Fibroblast of skin of right quadriceps (primary cell): Measurements from ENCODE around the gene CYBA.

Experiments used
- DNase-seq: peaks from one replicate; pipeline ENCODE4 v3.0.0-alpha.2; 2013

The CYBA gene

GRCh38 chr16:88659160-88659559 lies 8.3 kb upstream of the CYBA start:
- DNase-seq = no peak

DNA sequence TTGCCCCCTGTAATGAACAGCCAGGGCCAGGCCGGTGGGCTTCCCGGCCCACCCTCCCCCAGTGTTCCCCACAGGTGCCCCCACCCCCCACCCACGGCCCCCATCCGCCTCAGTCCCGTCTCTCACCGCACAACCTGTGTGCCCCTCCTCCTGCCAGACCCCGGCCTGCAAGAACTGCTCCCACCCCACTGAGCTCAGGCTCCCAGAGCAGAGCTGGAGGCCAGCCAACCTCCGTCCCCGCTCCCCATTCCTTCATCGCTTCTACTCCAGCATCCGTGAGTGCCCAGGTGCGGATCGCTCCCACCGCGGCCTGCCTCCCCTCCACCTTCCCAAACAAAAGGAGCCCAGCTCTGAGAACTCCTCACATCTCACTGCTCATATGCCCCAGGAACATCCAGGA lies 7.9 kb upstream of the CYBA start:
- DNase-seq = no peak

DNA sequence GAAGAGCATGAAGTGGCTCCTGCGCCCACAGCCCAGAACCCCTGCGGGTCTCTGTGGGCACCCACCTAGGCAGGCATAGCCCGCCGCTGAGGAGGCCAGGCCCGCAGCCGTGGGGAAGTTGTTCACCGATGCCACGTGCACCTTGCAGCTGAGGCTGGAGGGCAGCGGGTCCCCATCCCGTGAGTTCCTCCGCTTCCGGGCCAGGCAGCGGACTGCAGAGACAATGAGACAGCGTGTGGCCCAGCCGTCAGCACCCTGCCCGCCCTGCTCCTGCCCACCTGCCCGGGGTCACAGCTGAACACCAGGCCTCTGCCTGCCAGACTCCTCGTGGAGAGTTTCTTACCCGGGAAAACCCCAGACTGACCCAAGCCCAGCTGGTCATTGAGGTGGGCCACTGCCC lies 6.5 kb upstream of the CYBA start:
- DNase-seq = no peak

- no peak for DNase-seq
Measured at GRCh38 chr16:88656291-88656980, 5.6 kb upstream of the CYBA start.

DNA sequence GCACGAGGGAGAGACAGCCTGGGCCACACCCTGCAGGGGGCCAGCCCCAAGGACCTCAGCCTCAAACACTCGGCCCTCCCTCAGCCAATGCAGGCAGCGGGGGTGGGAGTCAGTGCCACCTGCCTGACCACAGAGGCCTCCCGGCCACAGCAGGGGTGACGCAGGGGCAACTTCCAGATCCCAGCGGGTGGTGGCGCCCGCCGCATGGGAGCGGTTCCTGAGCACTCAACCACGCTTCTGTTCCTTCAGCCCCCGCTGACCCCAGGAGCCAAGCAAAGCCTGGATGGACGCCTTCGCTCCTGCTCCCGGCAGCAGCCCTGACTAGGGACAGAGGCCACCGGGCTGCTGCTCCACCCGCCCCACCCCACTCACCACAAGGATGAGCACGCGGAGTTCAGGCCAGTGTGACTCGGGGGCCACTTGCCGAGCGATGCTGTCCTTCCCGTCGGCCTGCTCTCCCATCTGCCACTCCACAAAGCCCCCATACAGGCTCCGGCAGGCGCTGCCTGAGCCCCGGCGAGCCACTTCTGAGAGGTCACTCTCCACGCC lies 5.0 kb upstream of the CYBA start:
- DNase-seq = no peak

DNA sequence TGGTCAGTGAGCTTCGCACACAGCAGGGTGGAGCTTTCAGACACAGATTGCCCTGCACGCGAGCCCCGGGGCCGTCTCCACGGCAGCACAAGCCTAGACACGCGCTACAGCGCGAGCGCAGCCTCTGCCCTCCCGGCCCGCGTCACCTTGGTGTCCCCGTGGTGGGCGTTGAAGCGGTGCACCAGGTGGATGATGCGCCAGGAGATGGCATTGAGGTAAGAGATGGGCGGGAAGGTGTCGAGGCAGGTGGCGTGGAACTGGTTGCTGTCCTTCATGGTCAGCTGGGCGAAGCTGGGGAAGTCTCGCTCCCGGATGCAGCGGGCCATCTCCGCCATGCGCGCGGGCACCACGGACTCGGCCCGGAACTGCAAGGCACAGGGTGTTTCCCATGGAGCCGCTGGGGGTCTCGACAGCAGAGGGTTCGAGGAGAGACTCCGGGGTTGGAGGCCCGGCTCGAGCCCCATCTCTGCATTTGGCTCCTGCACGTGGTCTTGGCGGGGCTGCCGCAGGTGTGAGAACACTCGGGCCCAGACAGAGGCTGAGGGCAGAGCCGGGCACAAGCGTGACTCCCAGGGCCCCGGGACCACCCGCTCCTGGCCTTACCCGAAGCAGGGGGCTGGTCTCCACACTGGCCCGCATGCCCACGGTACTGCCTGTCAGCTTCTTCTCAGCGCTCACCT lies 4.3 kb upstream of the CYBA start:
- no peak for DNase-seq

- no peak for DNase-seq
Measured at GRCh38 chr16:88654363-88655052, 3.7 kb upstream of the CYBA start.

DNA sequence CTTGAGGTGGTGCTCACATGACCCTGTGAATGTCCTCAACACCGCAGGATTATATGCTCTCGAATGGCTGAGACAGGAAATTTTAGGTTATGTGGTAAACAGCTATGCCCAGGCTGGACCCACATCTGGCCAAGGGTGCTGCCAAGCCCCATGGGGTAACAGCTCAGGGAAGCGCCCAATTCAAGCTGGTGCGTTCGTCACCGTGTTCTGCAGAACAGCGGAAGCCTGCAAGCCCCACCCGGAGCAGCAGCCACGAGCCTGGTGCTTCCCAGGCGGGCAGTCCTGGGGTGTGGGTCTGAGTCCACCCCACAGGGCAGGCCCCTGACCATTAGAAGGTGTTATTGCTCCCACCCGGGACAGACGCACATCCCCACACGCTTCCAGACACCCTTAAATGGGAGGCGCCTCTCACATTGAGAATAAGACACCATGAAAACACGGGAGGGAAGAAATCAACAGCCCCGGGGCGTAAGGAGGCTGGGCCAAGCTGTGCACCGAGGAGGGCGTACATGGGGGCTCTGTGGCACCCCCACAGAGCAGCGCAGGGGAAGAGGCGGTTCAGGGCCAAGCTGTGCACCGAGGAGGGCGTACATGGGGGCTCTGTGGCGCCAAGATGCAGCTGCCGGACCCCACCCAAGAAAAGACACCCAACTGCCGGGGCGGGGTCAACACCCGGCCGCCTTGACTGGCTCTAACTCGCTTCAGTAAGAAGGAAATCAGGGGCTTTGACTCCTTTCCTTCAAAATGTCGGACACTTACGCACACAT lies 2.9 kb upstream of the CYBA start:
- no peak for DNase-seq

DNA sequence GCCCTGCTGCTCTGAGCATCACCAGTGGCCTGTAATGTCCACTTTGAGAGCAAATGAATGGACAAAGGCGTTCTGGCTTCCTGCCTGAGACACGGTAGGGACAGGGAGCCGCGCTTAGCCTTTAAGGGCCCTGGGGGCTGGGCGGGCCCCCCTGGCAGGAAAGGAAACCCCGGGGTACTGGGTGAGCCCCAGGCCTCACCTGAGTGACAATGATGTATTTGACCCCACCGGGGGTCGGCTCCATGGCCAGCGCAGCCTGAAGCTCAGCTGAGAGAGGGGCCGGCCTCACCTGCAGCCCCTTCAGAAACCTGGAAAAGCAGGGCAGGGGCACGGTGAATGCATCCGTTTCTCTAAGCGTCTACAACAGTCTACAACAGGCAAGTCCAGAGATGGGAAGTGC lies 2.2 kb upstream of the CYBA start:
- DNase-seq = no peak

- DNase-seq = no peak
Measured at GRCh38 chr16:88652762-88653063, 1.9 kb upstream of the CYBA start.

DNA sequence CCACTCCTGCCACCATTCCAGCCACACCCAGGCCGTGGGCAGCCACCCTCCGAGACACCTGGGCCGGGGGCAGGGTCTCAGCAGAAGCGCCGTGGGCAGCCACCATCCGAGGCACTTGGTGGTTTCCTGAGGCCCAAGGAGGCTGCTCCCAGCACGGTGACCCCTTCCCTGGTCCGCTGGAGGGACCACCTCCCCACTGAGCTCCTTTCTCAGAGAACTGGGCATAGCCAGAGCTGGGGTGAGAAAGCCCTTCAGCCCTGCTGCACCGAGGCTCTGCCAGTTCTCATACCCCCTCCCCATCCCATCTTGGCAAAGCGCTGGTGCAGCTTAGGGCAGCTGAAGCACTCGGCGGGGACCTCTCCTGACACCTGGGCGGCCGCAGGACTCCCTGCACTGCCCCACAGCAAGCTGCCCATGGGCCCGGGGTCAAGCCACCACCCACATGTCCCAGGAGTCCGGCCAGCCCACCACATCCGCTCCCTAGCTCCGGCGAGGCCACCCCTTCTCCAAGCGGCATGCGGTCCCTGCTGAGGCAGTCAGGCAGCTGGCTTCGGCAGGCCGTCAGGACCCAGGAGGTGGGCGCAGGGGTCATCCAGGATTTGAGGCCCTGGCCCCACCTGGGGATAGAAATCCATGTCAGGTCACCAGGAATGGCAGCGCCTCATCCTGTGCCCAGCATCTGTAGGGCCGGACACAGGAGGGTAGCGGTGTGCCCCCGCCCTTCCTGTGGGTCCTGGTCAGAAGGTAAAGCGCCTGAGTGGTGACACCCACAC lies 1.3 kb upstream of the CYBA start:
- DNase-seq = no peak

- no peak for DNase-seq
Measured at GRCh38 chr16:88651276-88651988, 579 bp upstream of the CYBA start.

- no peak for DNase-seq
Measured at GRCh38 chr16:88649924-88650748, 717 bp downstream of the CYBA start.

- no peak for DNase-seq
Measured at GRCh38 chr16:88649195-88649923, 1.5 kb downstream of the CYBA start.

- DNase-seq = no peak
Measured at GRCh38 chr16:88647178-88648070, 3.4 kb downstream of the CYBA start.

DNA sequence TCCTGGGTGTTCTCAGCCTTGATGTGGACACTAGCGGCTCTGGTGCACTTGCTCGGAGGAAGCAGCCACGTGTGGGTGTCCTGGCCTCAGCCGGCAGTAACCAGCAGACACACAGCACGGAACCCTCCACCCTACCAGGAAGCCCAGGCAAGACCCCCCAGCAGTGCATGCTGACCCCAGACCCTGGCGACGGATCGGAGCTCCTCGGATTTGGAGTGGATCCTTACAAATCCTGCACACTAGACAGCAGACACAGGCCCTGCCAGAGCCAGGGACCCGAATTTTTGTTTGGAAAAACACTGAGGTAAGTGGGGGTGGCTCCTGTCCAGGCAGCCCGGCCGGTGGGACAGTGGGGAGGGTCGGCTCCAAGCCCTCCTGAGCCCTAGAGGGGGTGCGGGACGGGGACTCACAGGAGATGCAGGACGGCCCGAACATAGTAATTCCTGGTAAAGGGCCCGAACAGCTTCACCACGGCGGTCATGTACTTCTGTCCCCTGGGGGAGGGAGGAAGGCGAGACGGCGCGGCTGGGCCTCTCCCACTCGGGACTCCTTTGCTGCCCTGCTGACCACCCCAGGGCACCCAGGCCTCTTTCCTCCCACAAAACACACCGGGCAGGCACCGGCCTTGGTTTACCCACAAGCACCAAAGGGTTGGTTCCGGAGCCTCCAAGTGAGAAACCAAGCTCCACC lies 4.4 kb downstream of the CYBA start:
- no peak for DNase-seq

- DNase-seq = no peak
Measured at GRCh38 chr16:88645941-88646340, 4.9 kb downstream of the CYBA start.

- DNase-seq = no peak
Measured at GRCh38 chr16:88645455-88645854, 5.4 kb downstream of the CYBA start.

GRCh38 chr16:88643644-88643932 lies 7.3 kb downstream of the CYBA start:
- DNase-seq = no peak
